GM19099 (cell line): Measurements from ENCODE around the gene TUBGCP6.

Experiments
- POLR2A ChIP-seq: IDR thresholded peaks from 3 replicates; pipeline ENCODE4 v1.6.1; 2011; ENCODE audit warnings: low read depth; ENCODE audit not compliant: insufficient read length; ENCODE audit errors: extremely low read depth

TUBGCP6 gene, protein sequence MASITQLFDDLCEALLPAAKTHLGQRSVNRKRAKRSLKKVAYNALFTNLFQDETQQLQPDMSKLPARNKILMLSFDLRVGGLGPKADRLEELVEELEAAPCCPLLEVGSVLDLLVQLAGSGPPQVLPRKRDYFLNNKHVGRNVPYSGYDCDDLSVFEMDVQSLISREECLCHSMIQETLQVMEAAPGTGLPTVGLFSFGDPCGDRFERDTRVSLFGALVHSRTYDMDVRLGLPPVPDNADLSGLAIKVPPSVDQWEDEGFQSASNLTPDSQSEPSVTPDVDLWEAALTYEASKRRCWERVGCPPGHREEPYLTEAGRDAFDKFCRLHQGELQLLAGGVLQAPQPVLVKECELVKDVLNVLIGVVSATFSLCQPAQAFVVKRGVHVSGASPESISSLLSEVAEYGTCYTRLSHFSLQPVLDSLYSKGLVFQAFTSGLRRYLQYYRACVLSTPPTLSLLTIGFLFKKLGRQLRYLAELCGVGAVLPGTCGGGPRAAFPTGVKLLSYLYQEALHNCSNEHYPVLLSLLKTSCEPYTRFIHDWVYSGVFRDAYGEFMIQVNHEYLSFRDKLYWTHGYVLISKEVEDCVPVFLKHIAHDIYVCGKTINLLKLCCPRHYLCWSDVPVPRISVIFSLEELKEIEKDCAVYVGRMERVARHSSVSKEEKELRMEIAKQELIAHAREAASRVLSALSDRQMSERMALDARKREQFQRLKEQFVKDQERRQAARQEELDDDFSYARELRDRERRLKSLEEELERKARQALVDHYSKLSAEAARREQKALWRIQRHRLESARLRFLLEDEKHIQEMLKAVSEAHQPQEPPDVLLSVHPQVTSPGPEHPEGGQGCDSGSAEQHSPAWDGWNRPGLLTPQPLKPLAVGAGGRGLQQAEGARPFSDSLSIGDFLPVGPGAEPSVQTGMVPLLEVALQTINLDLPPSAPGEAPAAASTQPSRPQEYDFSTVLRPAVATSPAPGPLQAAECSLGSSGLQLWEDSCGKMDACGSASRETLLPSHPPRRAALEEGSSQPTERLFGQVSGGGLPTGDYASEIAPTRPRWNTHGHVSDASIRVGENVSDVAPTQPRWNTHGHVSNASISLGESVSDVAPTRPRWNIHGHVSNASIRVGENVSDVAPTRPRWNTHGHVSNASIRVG (N-terminal part only)

DNA sequence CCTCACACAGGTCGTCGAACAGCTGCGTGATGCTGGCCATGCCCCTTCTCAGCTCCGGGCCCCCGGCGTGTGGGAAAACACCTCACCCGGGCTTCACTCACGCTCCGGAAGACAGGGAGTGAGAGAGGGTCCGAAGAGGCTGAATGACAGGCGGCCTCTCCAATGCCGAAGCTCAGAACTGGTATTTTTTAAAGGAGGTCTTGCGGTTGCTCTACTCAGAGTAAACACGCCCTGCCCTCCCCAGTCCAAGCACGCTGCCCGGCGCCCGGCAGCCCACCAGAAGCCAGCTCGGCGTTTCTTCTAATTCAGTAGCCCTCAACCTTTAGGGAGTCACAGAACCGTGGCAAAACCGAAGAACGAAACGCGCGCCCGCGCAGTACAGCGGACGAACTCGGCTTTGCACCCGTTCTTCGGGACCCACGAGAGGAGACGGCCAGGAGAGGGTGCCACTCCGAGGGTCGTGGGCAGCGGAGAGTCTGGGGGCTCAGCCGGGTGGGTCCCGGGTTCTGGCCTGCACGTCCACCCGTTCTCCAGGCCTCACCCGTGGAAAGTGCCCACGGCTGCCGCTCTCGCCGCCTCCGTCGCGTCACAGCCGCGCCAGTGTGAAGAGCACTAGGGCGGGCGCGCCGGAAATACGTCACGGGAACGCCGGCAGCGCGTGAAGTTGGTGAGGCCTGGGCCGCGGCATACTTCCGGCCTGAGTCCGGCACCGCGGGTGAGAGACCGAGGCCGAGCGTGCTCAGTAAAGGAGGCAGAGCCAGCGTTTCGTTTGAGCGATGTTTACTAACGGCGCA, at the start of gene TUBGCP6:
Gene TUBGCP6, minus strand, starts transcription at position 604 of the 794 bp plus-strand sequence. Its CDS starts 564 bp downstream, at position 40.
- TF ChIP-seq POLR2A = peak; percentile 92

DNA sequence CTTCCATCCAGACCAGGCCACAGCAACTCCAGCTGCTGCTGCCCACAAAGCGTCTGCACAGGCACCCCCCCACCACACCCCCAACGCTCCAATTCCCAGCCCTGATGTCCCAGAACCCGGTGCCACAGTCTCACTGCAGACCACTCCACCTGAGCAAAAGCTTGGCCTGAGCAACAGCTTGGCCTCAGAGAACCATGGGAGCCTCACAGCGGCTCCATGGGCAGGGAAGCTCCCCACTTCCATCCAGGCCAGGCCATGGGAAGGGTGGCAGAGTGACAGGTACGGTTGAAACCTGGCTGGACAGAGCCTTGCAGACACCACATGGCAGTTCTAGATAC, 49.5 kb upstream of the TUBGCP6 start:
- TF ChIP-seq POLR2A = no peak

DNA sequence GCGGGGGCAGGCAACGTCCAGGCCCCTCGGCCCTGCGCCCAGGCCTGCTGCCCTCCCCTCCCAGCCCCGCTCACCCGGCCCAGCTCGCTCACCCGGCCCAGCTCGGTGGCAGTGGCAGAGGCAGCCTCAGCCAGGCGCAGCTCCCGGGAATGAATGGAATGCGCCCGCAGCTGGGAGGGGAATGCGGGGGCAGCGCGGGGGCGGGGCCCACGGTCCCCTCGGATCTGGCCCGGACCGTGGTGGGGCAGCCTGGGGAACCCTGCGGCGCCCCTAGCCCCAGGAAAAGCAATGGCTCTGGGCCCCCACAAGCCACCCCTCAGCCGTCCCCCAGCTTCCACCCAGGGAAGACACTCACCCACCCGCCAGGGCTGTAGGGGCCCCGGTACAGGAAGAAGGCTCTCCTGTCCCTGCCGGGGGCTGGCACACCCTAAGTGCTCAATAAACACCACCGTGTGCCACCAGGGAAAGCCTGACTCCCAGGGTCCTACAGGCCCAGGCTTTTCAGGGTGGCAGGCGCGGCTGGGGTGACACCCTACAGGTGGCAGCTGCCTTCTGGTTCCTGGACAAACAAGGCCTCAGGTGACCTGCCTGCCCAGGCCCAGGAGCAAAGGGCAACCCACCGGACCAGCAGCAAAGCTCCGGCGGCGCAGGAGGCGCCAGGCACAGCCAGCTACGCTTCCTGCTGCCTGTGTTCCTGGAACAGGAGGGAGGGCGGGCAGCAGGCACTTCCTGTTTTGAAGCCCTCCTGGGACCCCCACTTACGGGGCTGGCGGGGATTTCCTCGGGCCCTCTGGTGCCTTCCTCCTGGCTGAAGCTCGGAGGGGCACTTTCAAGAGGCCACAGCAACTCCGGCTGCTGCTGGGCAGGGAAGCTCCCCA, 48.9 kb upstream of the TUBGCP6 start:
- TF ChIP-seq POLR2A = no peak

DNA sequence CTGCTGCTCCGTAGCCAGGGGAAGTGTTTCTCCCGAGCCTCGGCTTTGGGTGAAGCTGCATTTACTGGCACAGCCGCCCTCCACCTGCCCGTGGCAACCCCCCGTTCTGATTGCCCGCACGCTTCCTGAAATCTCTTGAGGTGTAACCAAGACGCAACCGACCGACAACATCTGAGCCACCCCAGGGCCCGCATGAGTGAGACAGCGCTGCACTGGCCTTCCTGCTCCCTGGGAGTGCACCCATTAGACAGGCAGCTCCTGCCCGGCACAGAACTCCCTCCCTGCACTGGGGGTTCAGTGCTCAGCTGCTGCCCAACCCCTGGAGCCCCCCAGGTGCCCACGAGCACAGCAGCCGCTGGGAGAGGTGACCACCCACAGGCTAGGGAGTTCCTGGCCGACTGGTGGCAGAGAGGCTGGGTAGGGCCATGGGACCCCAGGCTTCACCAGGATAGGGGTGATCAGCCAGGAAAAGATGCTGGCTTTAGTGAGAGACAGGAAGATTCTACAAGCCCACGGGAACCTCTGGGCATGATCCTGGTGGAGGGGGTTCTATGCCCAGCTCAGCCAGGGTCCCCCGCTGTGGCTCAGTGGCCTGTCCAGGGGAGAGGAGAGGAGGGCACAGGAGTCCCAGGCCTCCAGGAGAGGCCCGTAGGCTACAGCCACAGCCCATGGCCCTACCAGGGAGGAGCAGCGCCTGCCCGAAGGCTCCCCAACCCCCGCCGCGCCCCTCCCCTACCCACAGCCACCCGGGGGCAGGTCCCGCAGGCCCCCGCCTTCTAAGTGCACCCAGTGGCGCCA, 48.0 kb upstream of the TUBGCP6 start:
- no peak for TF ChIP-seq POLR2A

DNA sequence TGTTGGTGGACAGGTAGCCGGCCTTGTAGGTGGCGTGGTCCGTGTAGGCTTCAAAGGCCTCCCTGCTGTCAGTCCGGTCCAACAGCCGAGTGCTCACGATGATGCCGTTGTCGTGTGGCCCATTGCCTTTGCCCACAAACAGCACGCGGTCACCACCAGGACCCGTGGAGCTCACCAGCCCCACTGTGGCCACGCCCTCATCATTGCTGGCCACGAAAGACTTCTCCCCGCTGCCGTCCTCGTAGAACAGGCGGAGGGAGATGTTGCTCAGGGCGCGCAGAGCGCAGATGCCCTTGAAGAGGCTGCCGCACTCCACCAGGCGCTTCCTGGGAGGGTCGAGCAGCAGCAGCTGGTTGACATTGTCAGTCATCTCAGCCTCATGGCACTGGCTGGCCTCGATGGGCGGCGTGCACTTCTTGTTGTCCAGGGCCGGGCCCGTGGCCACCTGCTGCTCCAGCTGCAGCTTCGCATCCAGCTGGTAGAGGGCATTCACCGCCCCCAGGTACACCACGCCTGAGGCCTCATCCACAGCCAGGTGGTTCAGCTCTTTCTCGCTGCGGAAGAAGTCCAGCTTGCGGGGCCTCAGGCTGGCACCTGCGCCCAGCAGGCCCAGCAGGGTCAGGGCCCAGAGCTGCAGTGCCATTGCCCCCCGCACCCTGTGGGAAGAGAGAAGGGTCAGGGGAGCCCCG, 45.3 kb upstream of the TUBGCP6 start:
- TF ChIP-seq POLR2A = no peak

DNA sequence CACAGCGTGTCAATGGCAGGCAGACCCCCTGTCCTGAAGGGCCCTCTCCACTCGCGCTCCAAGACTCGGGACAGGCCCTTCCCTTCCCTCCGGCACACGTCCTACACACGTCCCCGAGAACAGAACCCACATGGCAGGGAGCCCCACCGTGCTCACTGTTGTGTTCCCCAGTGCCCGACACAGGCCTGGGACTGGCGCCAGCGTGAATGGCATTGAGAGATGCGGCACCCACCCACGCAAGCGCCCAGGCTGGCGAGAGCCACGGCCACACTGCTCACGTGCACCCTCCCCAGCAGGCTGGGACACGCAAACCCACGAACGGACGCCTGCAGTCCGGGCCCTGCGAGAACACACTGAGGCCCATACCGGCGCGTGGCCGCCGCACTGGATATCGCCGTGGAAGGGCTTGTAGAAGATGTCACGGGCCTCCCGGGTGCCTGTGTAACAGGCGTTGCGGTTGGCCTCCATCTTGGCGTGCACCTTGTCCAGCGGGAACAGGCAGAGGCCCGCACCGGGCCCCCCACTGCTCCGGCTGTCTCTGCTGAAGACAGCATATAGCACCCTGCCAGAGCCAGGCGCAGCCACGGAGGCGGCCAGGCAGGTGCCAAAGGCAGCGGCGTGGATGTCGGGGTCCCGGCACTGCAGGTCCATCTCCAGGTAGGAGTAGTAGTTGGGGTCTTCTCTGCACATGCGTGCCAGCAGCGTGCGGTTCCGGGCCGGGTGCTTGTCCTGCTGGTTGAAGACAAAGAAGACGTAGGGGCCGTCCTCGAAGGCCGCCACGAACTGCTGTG, 44.5 kb upstream of the TUBGCP6 start:
- no peak for TF ChIP-seq POLR2A

DNA sequence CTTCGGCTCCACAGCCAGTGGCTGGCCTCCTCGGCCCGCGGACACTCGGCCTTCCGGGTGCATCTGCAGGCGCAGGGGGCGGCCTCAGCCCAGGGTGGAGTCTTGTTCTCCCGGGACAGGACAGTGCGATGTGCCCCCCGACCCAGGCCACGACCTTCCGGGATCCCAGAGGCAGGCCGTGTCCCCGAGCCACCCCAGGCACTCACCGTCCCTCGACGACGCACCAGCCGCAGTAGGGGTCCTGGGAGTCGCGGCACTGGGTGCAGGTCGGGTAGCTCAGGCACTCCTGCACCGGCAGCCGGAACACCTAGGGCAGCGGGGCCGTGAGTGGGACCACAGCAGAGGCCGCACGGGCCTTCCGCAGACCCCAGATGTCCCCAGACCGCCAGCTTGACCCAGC, 42.9 kb upstream of the TUBGCP6 start:
- TF ChIP-seq POLR2A = no peak

DNA sequence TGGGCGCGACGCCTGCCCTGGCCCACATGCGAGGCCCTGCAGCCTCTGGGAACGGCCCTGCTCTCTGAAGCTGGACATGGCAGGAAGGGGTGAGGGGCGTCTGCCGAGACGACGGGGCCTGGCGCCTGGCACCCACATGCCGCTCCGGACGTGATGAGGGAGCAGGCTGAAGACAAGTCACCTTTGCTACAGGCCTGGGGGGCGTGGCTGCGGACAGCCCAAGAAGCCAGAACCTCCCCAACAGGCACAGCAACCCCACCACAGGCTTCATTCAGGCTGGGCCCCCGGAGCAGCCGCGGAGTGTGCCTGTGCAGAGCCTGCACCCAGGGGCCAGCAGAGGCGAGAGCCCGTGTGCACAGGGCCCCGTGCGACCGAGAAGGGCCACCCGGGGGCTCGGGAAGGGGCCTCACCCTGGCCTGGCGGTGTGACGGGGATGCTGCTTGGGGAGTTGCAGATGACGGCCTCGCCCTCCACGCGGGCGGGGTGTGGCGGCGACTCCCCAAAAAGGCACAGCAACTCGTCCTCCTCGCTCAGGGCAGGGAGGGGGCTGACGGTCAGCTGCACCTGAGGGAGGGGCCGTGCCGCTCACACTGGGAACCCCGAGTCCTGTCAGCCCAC, 42.0 kb upstream of the TUBGCP6 start:
- no peak for TF ChIP-seq POLR2A

DNA sequence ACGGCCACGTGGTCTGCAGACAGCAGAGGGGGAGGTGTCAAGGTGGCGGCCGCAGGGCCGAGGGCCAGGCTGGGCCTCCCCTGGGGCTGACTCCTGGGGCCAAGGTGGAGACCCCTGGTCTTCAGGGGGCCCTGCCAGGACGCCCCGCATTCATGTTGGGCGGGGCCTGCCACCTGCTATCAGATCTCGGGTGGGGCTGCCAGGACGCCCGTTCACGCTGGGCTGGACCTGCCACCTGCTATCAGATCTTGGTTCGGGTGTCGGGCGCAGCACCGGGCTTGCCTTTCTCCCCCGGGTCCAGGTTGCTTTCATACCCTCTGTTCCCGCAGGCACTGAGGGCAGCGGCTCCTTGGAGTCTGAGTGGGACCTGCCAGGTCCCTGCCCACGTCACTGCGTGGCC, 41.5 kb upstream of the TUBGCP6 start:
- no peak for TF ChIP-seq POLR2A

DNA sequence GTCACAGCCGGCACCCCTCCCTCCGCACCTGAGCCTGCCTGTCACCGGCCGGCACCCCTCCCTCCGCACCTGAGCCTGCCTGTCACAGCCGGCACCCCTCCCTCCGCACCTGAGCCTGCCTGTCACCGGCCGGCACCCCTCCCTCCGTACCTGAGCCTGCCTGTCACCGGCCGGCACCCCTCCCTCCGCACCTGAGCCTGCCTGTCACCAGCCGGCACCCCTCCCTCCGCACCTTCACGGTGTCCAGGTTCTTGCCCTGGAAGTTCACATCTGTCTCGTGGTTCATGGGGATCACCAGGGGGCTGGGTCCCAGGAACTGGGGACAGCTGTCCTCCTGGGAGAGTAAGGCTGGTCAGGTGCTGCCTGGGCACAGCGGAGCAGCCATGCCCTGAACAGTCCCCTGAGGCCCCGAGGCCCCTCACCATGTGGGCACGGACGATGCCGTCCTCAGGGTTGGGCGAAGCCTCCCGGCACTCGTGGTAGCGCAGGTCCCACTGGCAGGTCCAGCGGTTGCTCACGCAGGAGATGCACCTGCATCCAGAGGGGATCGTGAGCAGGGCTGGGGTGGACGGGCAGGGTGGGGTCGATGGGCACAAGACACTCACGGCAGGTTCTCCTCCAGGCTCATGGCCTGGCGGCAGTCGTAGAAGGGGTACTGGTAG, 40.9 kb upstream of the TUBGCP6 start:
- no peak for TF ChIP-seq POLR2A

DNA sequence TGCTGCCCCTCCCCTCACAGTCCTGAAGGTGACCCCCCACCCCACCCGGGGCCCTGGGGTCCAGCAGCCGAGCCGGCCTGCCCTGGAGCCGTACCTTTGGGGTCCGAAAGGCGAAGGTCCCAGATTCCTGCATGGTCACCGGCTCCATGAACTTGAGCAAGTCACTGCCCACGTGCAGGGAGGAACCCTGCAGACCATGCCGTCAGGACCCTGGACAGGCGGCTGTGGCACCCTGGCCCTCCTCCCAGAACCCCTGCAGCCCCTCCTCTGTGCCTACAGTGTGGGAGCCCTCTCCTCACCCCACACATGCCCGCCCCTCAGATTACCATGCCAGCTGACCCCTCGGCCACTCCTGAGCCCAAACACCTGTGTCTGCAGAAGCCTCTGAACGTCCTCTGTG, 39.7 kb upstream of the TUBGCP6 start:
- TF ChIP-seq POLR2A = no peak
